HEK293 (cell line): Measurements from ENCODE around the gene WNT8B.
A peak's percentile ranks its signal among the peaks of the same experiment; 100 is the strongest.

Experiments
- CTCF ChIA-PET: fragments of 350-600 bp; formaldehyde crosslinking; extraction: SDS; loops from one replicate; lab custom pipeline; 2021; ENCODE audit warnings: antibody characterized with exemption; lab: Yijun Ruan, JAX
- POLR2A ChIA-PET: fragments of 300-600 bp; formaldehyde crosslinking; extraction: SDS; loops from one replicate; lab custom pipeline; 2020; ENCODE audit warnings: antibody characterized with exemption, inconsistent platforms; lab: Yijun Ruan, JAX
- H3K27ac ChIP-seq: fragments of 200-500 bp; sonication (Bioruptor generic); 2 replicates; pipeline ENCODE4 v1.5.1; 2014; ENCODE audit warnings: low read depth, low read length, control low read depth, inconsistent platforms; ENCODE audit errors: extremely low read depth
- H3K36me3 ChIP-seq, 2 experiments: fragments of 200-500 bp in 1 of 2; sonication (Bioruptor generic) in 1 of 2; 1 replicate in 1 of 2; 2 replicates in 1 of 2; pipeline ENCODE4 v1.5.1; 2014 to 2017; ENCODE audit warnings: inconsistent platforms in 2 of 2, low read length in 2 of 2; ENCODE audit not compliant: control insufficient read depth in 2 of 2, insufficient read depth in 1 of 2
- H3K4me1 ChIP-seq: fragments of 200-500 bp; sonication (Bioruptor generic); 2 replicates; pipeline ENCODE4 v1.5.1; 2014; ENCODE audit warnings: mild to moderate bottlenecking, low read length, inconsistent platforms; ENCODE audit not compliant: control insufficient read depth, insufficient read depth
- H3K4me3 ChIP-seq: 2 replicates; pipeline ENCODE4 v1.5.1; 2011; ENCODE audit warnings: low read depth, mild to moderate bottlenecking, control low read depth, low read length, moderate library complexity
- H3K9me3 ChIP-seq: fragments of 200-500 bp; sonication (Bioruptor generic); 2 replicates; pipeline ENCODE4 v1.5.1; 2014; ENCODE audit warnings: low read depth, low read length, inconsistent platforms; ENCODE audit not compliant: control insufficient read depth, insufficient read depth
- IKZF3 ChIP-seq: fragments of 450-650 bp; IDR thresholded peaks from 2 replicates; pipeline ENCODE4 v1.5.0; 2018; ENCODE audit warnings: missing biosample characterization, mild to moderate bottlenecking, missing genetic modification characterization, moderate library complexity
- SP3 ChIP-seq: fragments of 450-650 bp; formaldehyde crosslinking; IDR thresholded peaks from 2 replicates; pipeline ENCODE4 v1.5.1; 2016; ENCODE audit warnings: missing biosample characterization, missing genetic modification characterization
- ZBTB7A ChIP-seq: fragments of 450-650 bp; formaldehyde crosslinking; IDR thresholded peaks from 2 replicates; pipeline ENCODE4 v1.5.1; 2016; ENCODE audit warnings: low read depth, missing biosample characterization, missing genetic modification characterization
- ZNF274 ChIP-seq, 2 experiments: fragments of 200-500 bp in 1 of 2; fragments of 450-650 bp in 1 of 2; sonication (Bioruptor generic) in 1 of 2; formaldehyde crosslinking in 1 of 2; IDR thresholded peaks; 2 replicates each; pipeline versions ENCODE4 v1.5.1 to v1.6.1; 2014 to 2016; ENCODE audit warnings: borderline replicate concordance in 1 of 2, inconsistent platforms in 1 of 2, low read length in 1 of 2, missing biosample characterization in 1 of 2, missing genetic modification characterization in 1 of 2
- ZNF324 ChIP-seq: fragments of 450-650 bp; formaldehyde crosslinking; IDR thresholded peaks from 2 replicates; pipeline ENCODE4 v1.5.1; 2016; ENCODE audit warnings: missing biosample characterization, missing genetic modification characterization
- ZNF335 ChIP-seq: fragments of 450-650 bp; formaldehyde crosslinking; conservative IDR thresholded peaks from 2 replicates; pipeline ENCODE4 v1.5.1; 2016; ENCODE audit warnings: missing biosample characterization, missing genetic modification characterization
- ZNF394 ChIP-seq: fragments of 450-650 bp; formaldehyde crosslinking; IDR thresholded peaks from 2 replicates; pipeline ENCODE4 v1.5.1; 2016; ENCODE audit warnings: missing biosample characterization, missing genetic modification characterization, mild to moderate bottlenecking, moderate library complexity, borderline replicate concordance
- ZNF488 ChIP-seq: fragments of 450-650 bp; formaldehyde crosslinking; IDR thresholded peaks from 2 replicates; pipeline ENCODE4 v1.5.1; 2016; ENCODE audit warnings: missing biosample characterization, missing genetic modification characterization
- ZNF501 ChIP-seq: fragments of 450-650 bp; formaldehyde crosslinking; IDR thresholded peaks from 2 replicates; pipeline ENCODE4 v1.5.1; 2016; ENCODE audit warnings: missing biosample characterization, missing genetic modification characterization
- ZNF76 ChIP-seq: fragments of 450-650 bp; formaldehyde crosslinking; IDR thresholded peaks from 2 replicates; pipeline ENCODE4; 2016; ENCODE audit warnings: low read depth, missing biosample characterization, missing genetic modification characterization, borderline replicate concordance

Gene WNT8B

GRCh38 chr10:100529475-100530298 is 66.9 kb downstream of the WNT8B start, which contains the start of gene NDUFB8 (continued):
- TF ChIP-seq IKZF3 (peak; percentile 95), ZNF488 (tag by site-specific recombination) (no peak), ZNF274 (IDR thresholded peaks at IDR 0.05; ENCODE audit: low read length) (no peak), ZNF274 (tag by site-specific recombination; IDR thresholded peaks at IDR 0.05; ENCODE audit: borderline replicate concordance) (no peak), ZNF501 (tag by site-specific recombination) (peak; percentile 13; the same call in 1 of the 2 replicates), ZNF394 (tag by site-specific recombination) (0 out of 2 replicates have a peak, but pooled peaks have one; percentile 12), ZNF324 (0 out of 2 replicates have a peak, but pooled peaks have one; percentile 13), ZNF76 (tag by site-specific recombination) (peak; percentile 88), SP3 (tag by site-specific recombination) (0 out of 2 replicates have a peak, but pooled peaks have one; percentile 41), ZBTB7A (tag by site-specific recombination) (peak; percentile 90)
- TF ChIP-seq, all 188 proteins: peak for 42

- Histone ChIP-seq H3K9me3 (no peaks in the 10 kb centered on the region), H3K27ac (no peak overlapping the region), H3K36me3 (peaks cover 10 to 17% of the 10 kb centered on the region in 2 experiments; a peak in 2 of 3 replicates), H3K4me3 (no peak overlapping the region), H3K4me1 (peaks cover 6% of the 10 kb centered on the region)
- POLR2A ChIA-PET = no interaction called here
- TF ChIP-seq ZNF76 (tag by site-specific recombination) (no peak), ZNF335 (peak; percentile 25; the same call in 1 of the 2 replicates)
- CTCF ChIA-PET = interaction anchor here (1.4 kb wide), 1 partner anchor 13 kb away, joined by 6 read pairs; no protein-coding TSS in a partner anchor
Measured at GRCh38 chr10:100531761-100532160, 69.0 kb downstream of the WNT8B start.
